IMR-90 (cell line): Measurements from ENCODE around the gene FBXO3.

Experiments used
- BHLHE40 ChIP-seq: fragments of 150-350 bp; IDR thresholded peaks from 2 replicates; pipeline ENCODE4 v1.6.1; 2016; ENCODE audit warnings: mild to moderate bottlenecking, low read depth, low read length
- CTCF ChIP-seq: conservative IDR thresholded peaks from 2 replicates; pipeline ENCODE4 v1.5.1; 2012; ENCODE audit warnings: mild to moderate bottlenecking, low read depth, low read length, improper control_type of control experiment
- MAFK ChIP-seq: IDR thresholded peaks from 2 replicates; pipeline ENCODE4 v1.6.1; 2012; ENCODE audit warnings: low read depth, low read length, improper control_type of control experiment
- POLR2A ChIP-seq: IDR thresholded peaks from 2 replicates; pipeline ENCODE4 v1.6.1; 2012; ENCODE audit warnings: mild to moderate bottlenecking, low read depth, low read length
- RAD21 ChIP-seq: IDR thresholded peaks from 2 replicates; pipeline ENCODE4 v1.6.1; 2012; ENCODE audit warnings: low read length, improper control_type of control experiment
- RFX5 ChIP-seq: IDR thresholded peaks from 2 replicates; pipeline ENCODE4 v1.8.0; 2012; ENCODE audit warnings: low read depth, mild to moderate bottlenecking, low read length, moderate library complexity
- TF ChIP-seq, protein P1 (sequence below): fragments of 150-350 bp; IDR thresholded peaks from 2 replicates; pipeline ENCODE4 v1.6.1; 2017; ENCODE audit warnings: mild to moderate bottlenecking, antibody characterized with exemption, low read length, low read depth

- TF ChIP-seq CTCF (no peak), POLR2A (no peak), MAFK (no peak), RFX5 (no peak), RAD21 (no peak), BHLHE40 (no peak)
- TF ChIP-seq, protein P1, sequence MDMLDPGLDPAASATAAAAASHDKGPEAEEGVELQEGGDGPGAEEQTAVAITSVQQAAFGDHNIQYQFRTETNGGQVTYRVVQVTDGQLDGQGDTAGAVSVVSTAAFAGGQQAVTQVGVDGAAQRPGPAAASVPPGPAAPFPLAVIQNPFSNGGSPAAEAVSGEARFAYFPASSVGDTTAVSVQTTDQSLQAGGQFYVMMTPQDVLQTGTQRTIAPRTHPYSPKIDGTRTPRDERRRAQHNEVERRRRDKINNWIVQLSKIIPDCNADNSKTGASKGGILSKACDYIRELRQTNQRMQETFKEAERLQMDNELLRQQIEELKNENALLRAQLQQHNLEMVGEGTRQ, result no peak
Measured at GRCh38 chr11:33772300-33772699, 2.0 kb downstream of the FBXO3 start.
